Nephron progenitor cell (in vitro differentiated cells): Measurements from ENCODE around the gene LRP8.
A peak's percentile ranks its signal among the peaks of the same experiment; 100 is the strongest.

ENCODE experiments used
- DNase-seq: peaks from one replicate; pipeline ENCODE4 v3.0.0; 2021
- H3K27ac Mint-ChIP-seq: 2 replicates; pipeline ENCODE4 v1.8.0; 2021; ENCODE audit warnings: mild to moderate bottlenecking, moderate library complexity, mixed read lengths
- H3K27me3 Mint-ChIP-seq: 2 replicates; pipeline ENCODE4 v1.8.0; 2021; ENCODE audit warnings: mild to moderate bottlenecking, low read depth, mixed read lengths; ENCODE audit not compliant: poor library complexity
- H3K36me3 Mint-ChIP-seq: 2 replicates; pipeline ENCODE4 v1.8.0; 2021; ENCODE audit warnings: low read depth, mixed read lengths
- H3K4me1 Mint-ChIP-seq: 2 replicates; pipeline ENCODE4 v1.8.0; 2021; ENCODE audit warnings: mixed read lengths
- H3K4me3 Mint-ChIP-seq: 2 replicates; pipeline ENCODE4 v1.8.0; 2021; ENCODE audit warnings: mild to moderate bottlenecking, moderate library complexity, mixed read lengths
- H3K9me3 Mint-ChIP-seq: 2 replicates; pipeline ENCODE4 v1.8.0; 2021; ENCODE audit warnings: mild to moderate bottlenecking, moderate library complexity, mixed read lengths
- CTCF ChIP-seq: fragments of 200-600 bp; sonication (generic); IDR thresholded peaks from 2 replicates; pipeline ENCODE4 v1.5.0; 2021; ENCODE audit warnings: antibody characterized with exemption

The LRP8 gene

GRCh38 chr1:53294061-53294460 is 33.8 kb downstream of the LRP8 start:
- peak overlapping the region; percentile 42 for H3K4me3 Mint-ChIP-seq
- peaks cover 78% of the 10 kb centered on the region for H3K4me1 Mint-ChIP-seq
- peak overlapping the region; percentile 97 for H3K27ac Mint-ChIP-seq
- TF ChIP-seq CTCF: no peak
- H3K9me3 Mint-ChIP-seq: no peaks in the 10 kb centered on the region
- peaks cover 10% of the 10 kb centered on the region for H3K27me3 Mint-ChIP-seq
- no peaks in the 10 kb centered on the region for H3K36me3 Mint-ChIP-seq
- DNase-seq: no peak

GRCh38 chr1:53293123-53293522 is 34.7 kb downstream of the LRP8 start:
- Mint-ChIP-seq H3K4me1 (peaks cover 78% of the 10 kb centered on the region), H3K36me3 (no peaks in the 10 kb centered on the region)
- TF ChIP-seq CTCF: no peak

GRCh38 chr1:53292690-53293089 is 35.2 kb downstream of the LRP8 start:
- Mint-ChIP-seq H3K4me1 (peaks cover 78% of the 10 kb centered on the region), H3K9me3 (no peaks in the 10 kb centered on the region), H3K27me3 (peaks cover 10% of the 10 kb centered on the region), H3K27ac (no peak overlapping the region), H3K36me3 (no peaks in the 10 kb centered on the region), H3K4me3 (no peak overlapping the region)
- no peak for DNase-seq
- no peak for TF ChIP-seq CTCF

More at GRCh38 chr1:53293123-53293522, 34.7 kb downstream of the LRP8 start:
- Mint-ChIP-seq H3K27me3 (peaks cover 10% of the 10 kb centered on the region), H3K4me3 (no peak overlapping the region), H3K9me3 (no peaks in the 10 kb centered on the region), H3K27ac (no peak overlapping the region)
- no peak for DNase-seq

- Mint-ChIP-seq H3K4me3 (no peak overlapping the region), H3K27ac (no peak overlapping the region), H3K27me3 (peaks cover 10% of the 10 kb centered on the region), H3K36me3 (no peaks in the 10 kb centered on the region), H3K9me3 (no peaks in the 10 kb centered on the region), H3K4me1 (peaks cover 78% of the 10 kb centered on the region)
- TF ChIP-seq CTCF: no peak
- no peak for DNase-seq
These were observed 36.3 kb downstream of the LRP8 start for GRCh38 chr1:53291574-53291973.

GRCh38 chr1:53288790-53289429 is 39.0 kb downstream of the LRP8 start:
- H3K27ac Mint-ChIP-seq: peak overlapping the region; percentile 79
- peaks cover 10% of the 10 kb centered on the region for H3K36me3 Mint-ChIP-seq
- no peak for DNase-seq
- H3K4me3 Mint-ChIP-seq: no peak overlapping the region
- peaks cover 56% of the 10 kb centered on the region for H3K4me1 Mint-ChIP-seq
- no peak for TF ChIP-seq CTCF
- peaks cover 10% of the 10 kb centered on the region for H3K27me3 Mint-ChIP-seq
- H3K9me3 Mint-ChIP-seq: no peaks in the 10 kb centered on the region
